ENCODE measurements around the gene ATF5. TPM values are rescaled to one million over a fixed set of nuclear protein-coding genes. Genes with fewer than 3 reads are reported as not detected.
"Not testable (repeated sequence)": the region's sequence is repeated elsewhere in the genome, so short reads cannot be mapped to it uniquely, and the experiment has no call there.

The ATF5 gene
- total and polyA plus RNA-seq, 2 donors from 2014 or later = 22.7 to 36.4 TPM

GRCh38 chr19:49921871-49922795 lies 6.9 kb upstream of the ATF5 start:
- Histone ChIP-seq H3K4me1 (ENCODE audit: control insufficient read depth in 2 of 3, insufficient read depth in 2 of 3, low read depth in 1 of 3, low read length in 3 of 3) (peaks cover 0 to 2% (median 0%) of the 10 kb centered on the region in 3 donors), H3K27me3 (ENCODE audit: control insufficient read depth, insufficient read depth, low read length) (no peaks in the 10 kb centered on the region), H3K27ac (ENCODE audit: low read depth in 2 of 2, low read length in 2 of 2) (no peak overlapping the region), H3K36me3 (ENCODE audit: control insufficient read depth in 2 of 3, insufficient read depth in 3 of 3, low read length in 3 of 3) (peaks cover 2 to 6% (median 4%) of the 10 kb centered on the region in 3 donors), H3K9me3 (ENCODE audit: control insufficient read depth in 2 of 3, insufficient read depth in 1 of 3, low read length in 3 of 3) (no peaks in the 10 kb centered on the region), H3K9ac (ENCODE audit: low read length in 3 of 3) (no peak overlapping the region), H3K4me3 (ENCODE audit: low read length in 3 of 3) (no peak overlapping the region)
- TF ChIP-seq, protein P1, sequence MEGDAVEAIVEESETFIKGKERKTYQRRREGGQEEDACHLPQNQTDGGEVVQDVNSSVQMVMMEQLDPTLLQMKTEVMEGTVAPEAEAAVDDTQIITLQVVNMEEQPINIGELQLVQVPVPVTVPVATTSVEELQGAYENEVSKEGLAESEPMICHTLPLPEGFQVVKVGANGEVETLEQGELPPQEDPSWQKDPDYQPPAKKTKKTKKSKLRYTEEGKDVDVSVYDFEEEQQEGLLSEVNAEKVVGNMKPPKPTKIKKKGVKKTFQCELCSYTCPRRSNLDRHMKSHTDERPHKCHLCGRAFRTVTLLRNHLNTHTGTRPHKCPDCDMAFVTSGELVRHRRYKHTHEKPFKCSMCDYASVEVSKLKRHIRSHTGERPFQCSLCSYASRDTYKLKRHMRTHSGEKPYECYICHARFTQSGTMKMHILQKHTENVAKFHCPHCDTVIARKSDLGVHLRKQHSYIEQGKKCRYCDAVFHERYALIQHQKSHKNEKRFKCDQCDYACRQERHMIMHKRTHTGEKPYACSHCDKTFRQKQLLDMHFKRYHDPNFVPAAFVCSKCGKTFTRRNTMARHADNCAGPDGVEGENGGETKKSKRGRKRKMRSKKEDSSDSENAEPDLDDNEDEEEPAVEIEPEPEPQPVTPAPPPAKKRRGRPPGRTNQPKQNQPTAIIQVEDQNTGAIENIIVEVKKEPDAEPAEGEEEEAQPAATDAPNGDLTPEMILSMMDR (IDR thresholded peaks at IDR 0.05; ENCODE audit: borderline replicate concordance, extremely low read depth, insufficient read depth) = no peak
- intact Hi-C loops (cut with DNase I) = no loop called here
- DNase-seq = peak in 1 of 5 donors; percentile 56
- no peak for FAIRE-seq

DNA sequence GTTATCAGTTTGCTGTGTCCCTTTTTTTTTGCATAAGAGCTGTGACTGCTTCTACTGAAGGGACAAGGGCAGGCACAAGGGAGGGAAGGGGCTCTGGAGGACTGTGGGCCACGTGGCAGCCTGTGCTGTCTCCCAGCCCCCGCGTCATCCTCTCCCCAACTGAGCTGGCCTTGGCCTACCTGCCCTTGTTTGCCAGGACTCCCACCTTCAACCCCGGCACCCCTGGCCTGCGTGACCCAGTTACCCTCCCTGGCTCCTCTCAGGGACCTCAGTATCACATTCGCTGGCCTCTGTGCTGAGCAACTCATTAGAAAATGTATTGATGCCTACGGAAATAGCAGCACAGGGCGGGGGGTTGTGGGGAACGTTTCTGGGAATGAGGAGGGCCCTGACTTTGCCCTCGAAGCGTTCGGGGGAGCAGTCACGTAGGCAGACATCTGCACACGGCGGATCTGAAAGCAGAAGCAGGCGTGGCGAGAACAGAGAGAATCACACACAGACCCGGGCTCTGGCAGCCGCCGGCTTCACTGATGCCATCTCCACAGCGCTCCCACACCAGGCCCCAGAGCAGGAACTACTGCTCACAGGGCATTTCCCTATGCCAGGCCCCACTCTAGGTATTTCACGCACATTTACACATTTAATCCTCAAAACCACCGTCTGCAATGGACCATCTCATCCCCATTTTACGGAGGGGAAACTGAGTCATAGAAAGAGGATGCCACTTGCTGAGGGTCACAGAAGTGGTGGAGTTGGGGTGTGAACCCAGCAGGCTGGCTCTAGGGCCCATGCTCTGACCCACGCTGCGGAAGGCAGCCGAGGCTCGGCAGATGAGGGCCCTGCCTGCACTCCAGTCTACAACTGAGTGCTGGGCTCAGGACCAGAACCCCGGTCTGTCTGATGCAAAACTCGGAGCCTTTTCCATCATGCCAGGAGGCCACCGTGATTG lies 5.7 kb upstream of the ATF5 start:
- Histone ChIP-seq H3K4me1 (ENCODE audit: control insufficient read depth in 2 of 3, insufficient read depth in 2 of 3, low read depth in 1 of 3, low read length in 3 of 3) (peaks cover 0 to 9% (median 4%) of the 10 kb centered on the region in 3 donors), H3K27me3 (ENCODE audit: control insufficient read depth, insufficient read depth, low read length) (no peaks in the 10 kb centered on the region), H3K9me3 (ENCODE audit: control insufficient read depth in 2 of 3, insufficient read depth in 1 of 3, low read length in 3 of 3) (no peaks in the 10 kb centered on the region), H3K27ac (ENCODE audit: low read depth in 2 of 2, low read length in 2 of 2) (no peak overlapping the region), H3K36me3 (ENCODE audit: control insufficient read depth in 2 of 3, insufficient read depth in 3 of 3, low read length in 3 of 3) (peaks cover 2 to 8% (median 6%) of the 10 kb centered on the region in 3 donors), H3K4me3 (ENCODE audit: low read length in 3 of 3) (no peak overlapping the region), H3K9ac (ENCODE audit: low read length in 3 of 3) (no peak overlapping the region)
- TF ChIP-seq, protein P1 (IDR thresholded peaks at IDR 0.05; ENCODE audit: borderline replicate concordance, extremely low read depth, insufficient read depth) = no peak
- DNase-seq (peak in 1 of 5 donors; percentile 64), FAIRE-seq (no peak)
- intact Hi-C loops (cut with DNase I) = no loop called here

- H3K9me3 ChIP-seq (ENCODE audit: control insufficient read depth in 2 of 3, insufficient read depth in 1 of 3, low read length in 3 of 3) = no peaks in the 10 kb centered on the region
- peaks cover 3 to 12% (median 4%) of the 10 kb centered on the region in 3 donors for H3K4me1 ChIP-seq (ENCODE audit: control insufficient read depth in 2 of 3, insufficient read depth in 2 of 3, low read depth in 1 of 3, low read length in 3 of 3)
- peaks cover 2 to 6% (median 6%) of the 10 kb centered on the region in 3 donors for H3K36me3 ChIP-seq (ENCODE audit: control insufficient read depth in 2 of 3, insufficient read depth in 3 of 3, low read length in 3 of 3)
- TF ChIP-seq, protein P1 (IDR thresholded peaks at IDR 0.05; ENCODE audit: borderline replicate concordance, extremely low read depth, insufficient read depth) = no peak
- H3K4me3 ChIP-seq (ENCODE audit: low read length in 3 of 3) = no peak overlapping the region
- H3K27ac ChIP-seq (ENCODE audit: low read depth in 2 of 2, low read length in 2 of 2) = no peak overlapping the region
- no peaks in the 10 kb centered on the region for H3K27me3 ChIP-seq (ENCODE audit: control insufficient read depth, insufficient read depth, low read length)
- no peak overlapping the region for H3K9ac ChIP-seq (ENCODE audit: low read length in 3 of 3)
- intact Hi-C loops (cut with DNase I) = no loop called here
- DNase-seq (peak in 1 of 5 donors; percentile 70), FAIRE-seq (no peak)
These were observed 4.8 kb upstream of the ATF5 start for GRCh38 chr19:49924004-49924880.

DNA sequence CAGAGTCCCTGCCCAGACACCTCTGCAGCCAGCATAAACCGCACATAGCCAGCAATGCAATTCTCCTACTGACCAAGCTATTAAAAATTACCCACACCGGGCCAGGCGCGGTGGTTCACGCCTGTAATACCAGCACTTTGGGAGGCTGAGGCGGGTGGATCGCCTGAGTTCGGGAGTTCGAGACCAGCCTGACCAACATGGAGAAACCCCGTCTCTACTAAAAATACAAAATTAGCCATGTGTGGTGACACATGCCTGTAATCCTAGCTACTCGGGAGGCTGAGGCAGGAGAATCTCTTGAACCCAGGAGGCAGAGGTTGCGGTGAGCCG lies 4.2 kb upstream of the ATF5 start:
- intact Hi-C loops (cut with DNase I); FAIRE-seq; H3K27ac ChIP-seq (ENCODE audit: low read depth in 2 of 2, low read length in 2 of 2); H3K4me3 ChIP-seq (ENCODE audit: low read length in 3 of 3); H3K36me3 ChIP-seq (ENCODE audit: control insufficient read depth in 2 of 3, insufficient read depth in 3 of 3, low read length in 3 of 3); H3K27me3 ChIP-seq (ENCODE audit: control insufficient read depth, insufficient read depth, low read length); H3K9me3 ChIP-seq (ENCODE audit: control insufficient read depth in 2 of 3, insufficient read depth in 1 of 3, low read length in 3 of 3); H3K9ac ChIP-seq (ENCODE audit: low read length in 3 of 3): not testable (repeated sequence)
- peaks cover 3 to 12% (median 4%) of the 10 kb centered on the region in 3 donors for H3K4me1 ChIP-seq (ENCODE audit: control insufficient read depth in 2 of 3, insufficient read depth in 2 of 3, low read depth in 1 of 3, low read length in 3 of 3)
- peak in 1 of 5 donors; percentile 40 for DNase-seq
